KG1 (cell line): Measurements from ENCODE around the gene STK35.

Experiments
- DNase-seq: peaks from one replicate; lab custom pipeline; 2025; lab: John Stamatoyannopoulos, UW

Gene STK35

DNA sequence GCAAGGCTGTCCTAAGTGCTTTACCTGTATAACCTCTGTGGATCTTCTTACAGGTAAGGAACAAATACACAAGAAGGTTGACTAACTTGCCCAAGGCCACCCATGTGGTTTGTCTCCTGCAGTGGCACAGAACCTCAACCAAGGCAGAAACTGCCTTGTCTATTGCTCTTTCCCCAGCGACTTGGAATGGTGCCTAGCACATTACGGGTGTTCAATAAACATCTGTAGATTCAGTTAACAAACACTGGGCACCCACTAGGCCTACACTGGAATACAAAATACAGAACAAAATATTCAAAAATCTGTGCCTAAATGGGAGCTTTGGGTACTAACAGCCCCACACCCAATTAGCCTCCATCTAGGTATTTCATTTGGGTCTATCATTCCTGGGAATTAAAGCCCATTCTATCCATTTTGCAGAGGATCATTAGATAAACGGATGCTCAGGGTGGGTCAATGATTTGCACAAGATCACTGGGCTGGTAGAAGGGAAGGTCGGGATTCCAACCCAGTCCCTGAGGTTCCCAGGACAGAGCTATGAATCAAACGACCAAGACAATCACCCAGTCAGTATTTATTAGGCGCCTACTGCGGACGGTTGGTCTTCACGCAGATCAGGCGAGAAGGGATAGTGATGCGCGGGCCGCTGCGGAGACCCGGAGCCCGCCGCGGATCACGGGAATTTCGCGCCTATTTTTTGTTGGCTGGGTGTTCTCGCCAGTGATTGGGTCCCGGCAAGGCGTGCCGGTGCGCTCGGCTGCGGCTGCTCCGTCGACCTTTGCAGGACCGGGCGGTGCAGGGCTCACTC is at the start of gene STK35:
STK35 (plus strand) TSS at position 771 of the 808 bp plus-strand sequence. CDS start 55 bp downstream, outside the sequence.
- no peak for DNase-seq

GRCh38 chr20:2051946-2052345 is 49.7 kb upstream of the STK35 start:
- no peak for DNase-seq

DNA sequence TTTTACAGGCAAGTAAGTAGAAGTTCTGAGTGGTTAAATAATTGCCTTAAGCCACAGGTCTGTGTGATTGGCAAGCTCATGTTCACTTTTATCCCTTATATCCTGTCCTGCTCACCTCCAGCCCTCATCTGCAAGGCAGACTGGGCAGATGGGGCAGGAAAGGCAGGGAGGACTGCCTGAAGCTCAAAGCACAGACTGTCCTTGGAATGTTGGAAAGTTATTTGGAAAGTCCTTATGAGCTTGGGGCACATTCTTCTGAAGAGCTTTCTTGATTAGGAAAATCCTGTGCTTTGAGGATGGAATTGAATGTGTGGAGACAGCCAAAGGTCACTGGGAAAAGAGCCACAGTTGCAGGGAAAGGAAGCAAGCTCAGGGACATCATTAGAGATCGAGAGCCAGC is 48.9 kb upstream of the STK35 start:
- DNase-seq = no peak

GRCh38 chr20:2053615-2054014 is 48.0 kb upstream of the STK35 start:
- DNase-seq = no peak

- no peak for DNase-seq
Observed at GRCh38 chr20:2054911-2055310, 46.7 kb upstream of the STK35 start.

GRCh38 chr20:2059411-2059810 is 42.2 kb upstream of the STK35 start:
- DNase-seq = no peak

DNA sequence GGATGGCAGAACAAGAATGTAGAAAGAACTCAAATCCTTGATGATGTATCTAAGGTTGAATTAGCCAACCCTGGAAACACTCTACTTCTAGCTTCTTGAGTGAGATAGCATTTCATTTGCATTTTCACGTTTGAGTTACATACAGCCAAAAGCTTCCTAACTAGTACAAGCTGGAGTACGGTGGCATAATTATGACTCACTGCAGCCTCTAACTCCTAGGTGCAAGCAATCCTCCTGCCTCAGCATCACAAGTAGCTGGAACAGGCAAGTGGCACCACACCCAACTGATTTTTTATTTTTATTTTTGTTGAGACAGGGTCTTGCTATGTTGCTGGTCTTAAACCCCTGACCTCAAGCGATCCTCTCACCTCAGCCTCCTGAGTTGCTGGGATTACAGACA is 36.5 kb upstream of the STK35 start:
- DNase-seq = no peak

- DNase-seq = no peak
Observed at GRCh38 chr20:2066461-2067122, 35.0 kb upstream of the STK35 start.

- no peak for DNase-seq
Observed at GRCh38 chr20:2080532-2081224, 20.9 kb upstream of the STK35 start.

GRCh38 chr20:2084703-2085102 is 16.9 kb upstream of the STK35 start:
- DNase-seq = no peak

DNA sequence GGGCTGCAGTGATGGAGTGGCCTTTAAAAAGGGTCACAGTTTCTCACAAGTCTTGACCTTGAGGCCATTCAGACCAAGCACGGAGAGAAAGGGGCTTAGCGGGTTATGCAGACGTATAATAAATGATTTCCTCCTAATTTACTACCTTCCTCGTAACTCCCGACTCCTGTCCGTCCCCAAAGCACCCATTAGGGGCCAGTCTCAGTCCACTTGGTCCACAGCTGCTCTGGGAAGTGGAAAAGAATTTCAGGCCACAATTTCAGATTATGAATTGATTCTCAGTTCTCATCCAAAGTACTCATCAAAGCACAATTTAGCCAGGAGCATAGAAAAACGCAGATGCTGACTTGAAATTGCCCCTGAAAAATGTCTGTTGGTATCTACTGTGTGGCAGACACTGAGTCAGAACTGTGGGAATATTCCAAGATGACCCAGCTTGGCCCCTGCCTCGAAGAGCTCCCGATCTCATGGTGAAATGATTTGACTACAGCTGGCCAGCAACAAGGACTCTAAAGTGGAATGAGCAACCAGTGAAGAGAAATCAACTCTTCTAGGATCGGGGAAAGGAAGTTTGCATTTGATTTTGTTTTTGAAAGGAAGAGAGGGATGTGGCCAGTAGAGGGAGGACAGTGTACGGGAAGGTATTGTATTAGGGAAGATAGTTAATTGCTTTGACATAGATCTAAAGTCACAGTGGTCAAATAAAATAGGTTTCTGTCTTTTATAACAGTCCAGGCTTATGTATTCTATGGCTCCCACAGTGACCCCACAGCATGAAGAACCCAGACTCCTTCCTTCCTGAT is 15.2 kb upstream of the STK35 start:
- no peak for DNase-seq

DNA sequence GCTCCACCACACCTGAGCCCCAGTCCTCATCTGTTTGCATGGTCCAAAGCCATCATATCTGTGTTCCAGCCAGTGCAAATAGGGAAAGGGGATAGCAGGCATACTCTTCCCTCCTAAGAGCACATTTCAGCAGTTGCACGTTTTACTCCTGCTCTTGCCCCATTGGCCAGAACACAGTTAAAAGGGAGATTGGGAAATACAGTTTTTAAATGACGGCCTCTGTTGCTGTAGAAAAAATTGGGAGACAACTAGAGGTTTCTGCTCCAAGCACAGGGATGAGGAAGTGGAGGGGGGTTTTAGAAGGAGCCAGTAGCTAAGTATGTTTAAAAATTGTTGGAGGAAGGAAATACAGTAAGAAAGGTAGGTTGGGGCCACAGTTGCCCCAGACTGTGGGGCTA is 14.6 kb upstream of the STK35 start:
- no peak for DNase-seq

DNA sequence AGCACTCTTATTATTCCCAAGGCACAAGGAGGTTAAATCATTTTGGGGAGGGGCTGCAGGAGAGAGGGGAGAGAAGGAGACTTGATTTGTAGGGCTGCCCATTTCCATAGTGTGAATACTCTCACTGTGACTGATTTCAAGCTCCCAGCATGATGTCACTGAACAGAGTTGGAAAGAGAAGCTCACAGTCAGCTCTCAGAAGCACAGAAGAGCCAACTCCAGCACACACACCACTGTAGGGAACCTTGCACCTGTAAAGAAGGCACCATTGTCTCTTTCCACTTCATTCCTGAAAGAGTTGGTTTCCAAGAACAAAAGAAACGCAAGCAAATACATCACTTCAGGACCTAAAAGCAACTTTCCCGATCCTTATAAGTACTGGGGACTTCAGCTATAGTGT is 12.7 kb upstream of the STK35 start:
- no peak for DNase-seq

- DNase-seq = no peak
Observed at GRCh38 chr20:2089447-2089846, 12.2 kb upstream of the STK35 start.

- DNase-seq = no peak
Observed at GRCh38 chr20:2093159-2093781, 8.4 kb upstream of the STK35 start.

DNA sequence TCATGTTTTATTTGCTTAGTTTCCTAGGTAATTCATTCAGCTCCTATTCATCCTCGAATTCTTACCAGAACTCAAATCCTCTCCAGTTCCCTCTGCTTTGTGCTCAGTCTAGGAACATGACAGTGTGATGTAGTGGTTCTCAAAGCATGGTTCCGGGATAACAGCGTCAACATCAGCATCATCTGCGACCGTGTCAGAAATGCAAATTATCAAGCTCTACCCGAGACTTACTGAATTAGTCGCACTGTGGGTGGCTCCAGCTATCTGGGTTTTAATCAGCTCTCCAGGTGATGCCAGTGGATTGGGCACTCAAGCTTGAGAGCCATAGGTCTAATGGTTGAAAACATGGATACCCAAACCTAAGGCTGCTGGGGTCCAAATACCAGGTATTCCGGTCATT is 7.7 kb upstream of the STK35 start:
- no peak for DNase-seq

DNA sequence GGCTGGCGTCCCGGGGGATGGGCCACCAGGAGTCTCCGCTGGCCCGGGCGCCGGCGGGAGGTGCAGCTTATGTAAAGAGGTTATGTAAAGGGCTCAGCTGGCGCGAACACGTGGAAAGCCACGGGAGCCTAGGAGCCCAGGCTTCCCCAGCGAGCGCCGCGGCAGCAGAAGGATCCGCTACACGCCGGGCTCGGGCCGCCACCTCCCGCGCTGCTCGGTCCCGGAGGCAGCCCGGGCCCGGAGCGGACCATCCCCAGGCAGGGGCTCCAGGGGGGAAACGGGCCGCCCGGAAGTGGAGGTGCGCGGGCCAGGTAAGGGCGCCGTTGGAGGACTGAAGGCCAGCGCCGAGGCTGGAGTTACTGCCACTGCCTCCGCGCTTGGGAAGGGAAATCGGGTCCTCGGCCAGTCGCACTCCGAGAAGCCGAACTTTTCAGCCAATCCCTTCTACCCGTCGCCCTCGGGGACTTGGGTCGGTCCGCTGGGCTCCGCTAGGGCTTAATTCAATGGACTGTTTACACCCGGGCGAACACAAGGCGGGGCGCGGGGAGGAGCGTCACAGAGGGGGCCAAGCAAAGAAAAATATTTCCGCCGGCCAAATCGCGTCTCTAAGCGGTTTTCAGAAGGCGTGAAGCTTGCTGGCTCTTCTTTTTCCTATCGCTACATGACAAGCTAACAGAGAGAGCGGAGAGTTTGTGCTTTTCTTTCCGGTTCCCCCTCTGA is 398 bp downstream of the STK35 start:
- peak; percentile 96 for DNase-seq

GRCh38 chr20:2102585-2103460 is 1.2 kb downstream of the STK35 start:
- DNase-seq = no peak

DNA sequence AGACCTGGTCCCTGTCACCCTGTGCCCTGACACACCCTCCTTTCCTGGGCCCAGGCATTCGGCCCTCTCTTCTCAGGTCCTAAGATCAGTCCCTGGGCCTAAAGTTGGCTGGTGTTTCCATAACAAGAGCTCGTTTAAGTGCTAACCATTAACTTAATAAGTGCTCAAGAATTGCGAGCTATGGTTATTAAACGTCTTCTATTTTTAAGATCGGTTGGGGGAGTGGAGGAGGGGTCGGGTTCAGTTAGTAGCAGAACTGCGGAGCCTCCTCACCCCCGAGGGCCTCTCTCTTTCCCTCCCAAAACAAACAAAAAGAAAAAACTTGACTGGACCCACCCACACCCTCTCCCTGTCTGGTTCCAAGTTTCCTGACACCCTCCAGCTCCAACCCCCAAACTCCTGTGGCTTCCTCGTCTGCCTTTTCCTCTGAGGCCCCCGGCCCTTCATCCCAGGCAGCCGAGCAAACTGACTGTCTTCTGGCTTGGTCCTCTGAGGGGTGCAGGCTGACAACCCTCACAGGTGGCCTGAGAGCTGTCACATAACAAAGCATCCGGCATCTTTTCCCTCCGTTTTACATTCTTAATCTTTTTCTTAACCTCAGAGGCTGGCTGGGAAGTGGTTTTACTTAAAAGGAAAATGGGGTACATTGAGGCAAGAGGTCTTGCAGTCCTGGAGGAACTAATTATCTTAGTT is 2.0 kb downstream of the STK35 start:
- no peak for DNase-seq
